NCI-H1436 (cell line): ENCODE results near the gene MAP2.

Experiments used
- DNase-seq: peaks from one replicate; lab custom pipeline; 2025; lab: John Stamatoyannopoulos, UW

MAP2 gene, protein sequence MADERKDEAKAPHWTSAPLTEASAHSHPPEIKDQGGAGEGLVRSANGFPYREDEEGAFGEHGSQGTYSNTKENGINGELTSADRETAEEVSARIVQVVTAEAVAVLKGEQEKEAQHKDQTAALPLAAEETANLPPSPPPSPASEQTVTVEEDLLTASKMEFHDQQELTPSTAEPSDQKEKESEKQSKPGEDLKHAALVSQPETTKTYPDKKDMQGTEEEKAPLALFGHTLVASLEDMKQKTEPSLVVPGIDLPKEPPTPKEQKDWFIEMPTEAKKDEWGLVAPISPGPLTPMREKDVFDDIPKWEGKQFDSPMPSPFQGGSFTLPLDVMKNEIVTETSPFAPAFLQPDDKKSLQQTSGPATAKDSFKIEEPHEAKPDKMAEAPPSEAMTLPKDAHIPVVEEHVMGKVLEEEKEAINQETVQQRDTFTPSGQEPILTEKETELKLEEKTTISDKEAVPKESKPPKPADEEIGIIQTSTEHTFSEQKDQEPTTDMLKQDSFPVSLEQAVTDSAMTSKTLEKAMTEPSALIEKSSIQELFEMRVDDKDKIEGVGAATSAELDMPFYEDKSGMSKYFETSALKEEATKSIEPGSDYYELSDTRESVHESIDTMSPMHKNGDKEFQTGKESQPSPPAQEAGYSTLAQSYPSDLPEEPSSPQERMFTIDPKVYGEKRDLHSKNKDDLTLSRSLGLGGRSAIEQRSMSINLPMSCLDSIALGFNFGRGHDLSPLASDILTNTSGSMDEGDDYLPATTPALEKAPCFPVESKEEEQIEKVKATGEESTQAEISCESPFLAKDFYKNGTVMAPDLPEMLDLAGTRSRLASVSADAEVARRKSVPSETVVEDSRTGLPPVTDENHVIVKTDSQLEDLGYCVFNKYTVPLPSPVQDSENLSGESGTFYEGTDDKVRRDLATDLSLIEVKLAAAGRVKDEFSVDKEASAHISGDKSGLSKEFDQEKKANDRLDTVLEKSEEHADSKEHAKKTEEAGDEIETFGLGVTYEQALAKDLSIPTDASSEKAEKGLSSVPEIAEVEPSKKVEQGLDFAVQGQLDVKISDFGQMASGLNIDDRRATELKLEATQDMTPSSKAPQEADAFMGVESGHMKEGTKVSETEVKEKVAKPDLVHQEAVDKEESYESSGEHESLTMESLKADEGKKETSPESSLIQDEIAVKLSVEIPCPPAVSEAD (N-terminal part only)

DNA sequence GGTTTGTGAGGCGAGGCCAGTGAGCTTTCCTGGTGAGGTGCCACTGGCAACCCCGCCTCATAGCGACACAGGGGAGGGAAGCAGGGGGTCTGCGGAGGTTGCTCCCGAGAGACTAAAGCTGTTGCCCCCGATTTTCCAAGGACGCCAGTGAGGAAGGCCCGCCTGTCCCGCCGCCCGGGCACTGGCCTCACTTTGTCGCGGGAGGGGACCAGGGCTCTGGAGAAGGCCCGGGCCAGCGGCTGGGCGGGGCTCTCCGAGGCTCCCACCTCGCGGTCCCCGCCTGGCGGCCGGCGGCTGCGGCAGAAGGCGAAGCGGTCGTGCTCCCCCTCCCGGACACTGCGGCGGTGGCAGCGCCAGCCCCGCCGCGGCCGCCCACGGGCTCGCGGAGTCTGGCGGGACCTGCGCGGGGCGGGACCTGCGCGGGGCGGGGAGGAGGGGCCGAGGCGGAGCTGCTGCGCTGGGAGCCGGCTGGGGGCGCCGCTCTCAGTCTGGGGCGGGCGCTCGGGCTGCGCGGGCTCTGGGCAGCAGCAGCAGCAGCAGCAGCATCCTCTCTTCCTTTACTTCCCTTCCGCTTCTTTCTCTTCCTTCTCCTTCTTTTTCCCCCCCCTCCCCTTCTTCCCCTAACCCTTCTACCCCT lies at the start of gene MAP2:
Gene MAP2, plus strand, starts transcription at position 486 of the 637 bp plus-strand sequence. CDS start 229,124 bp downstream, outside the sequence.
- peak; percentile 92 for DNase-seq

DNA sequence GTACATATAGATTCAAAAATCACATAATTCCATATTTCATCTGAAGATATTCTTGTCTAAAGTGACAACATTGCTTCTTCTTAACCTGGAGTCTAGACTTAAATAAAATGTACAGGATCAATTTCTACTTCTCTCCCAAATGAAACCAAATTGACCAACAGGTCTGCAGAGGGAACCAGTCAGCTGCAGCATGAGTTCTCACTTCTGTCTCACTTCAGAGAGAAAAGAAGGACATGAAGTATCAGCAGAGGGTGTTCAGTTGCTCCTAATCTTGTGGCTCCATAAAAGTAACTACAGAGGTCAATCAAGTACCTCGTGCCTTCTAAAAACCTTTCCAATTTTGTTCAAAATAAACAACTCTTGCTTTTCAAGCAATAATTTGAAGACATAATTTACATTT lies 47.2 kb upstream of the MAP2 start:
- DNase-seq: no peak

DNA sequence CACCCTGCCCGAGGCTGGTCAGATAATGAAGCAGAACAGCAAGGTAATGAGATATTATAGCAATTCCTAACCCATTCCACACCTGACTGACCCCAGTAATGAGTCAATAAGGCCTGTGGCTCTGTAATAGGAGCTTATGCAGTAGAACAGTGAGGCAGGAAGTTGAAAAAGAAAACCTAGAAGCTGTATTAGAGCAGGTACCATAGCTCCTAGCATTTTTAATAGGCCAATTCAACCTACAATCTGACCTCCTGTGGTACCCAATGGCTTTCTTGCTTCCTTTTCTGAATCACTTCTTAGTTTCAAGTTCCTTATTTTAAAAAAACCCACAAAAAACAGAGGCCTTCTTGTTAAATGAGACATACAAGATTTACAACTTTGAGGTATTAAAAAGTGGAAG lies 43.6 kb upstream of the MAP2 start:
- peak; percentile 37 for DNase-seq

DNA sequence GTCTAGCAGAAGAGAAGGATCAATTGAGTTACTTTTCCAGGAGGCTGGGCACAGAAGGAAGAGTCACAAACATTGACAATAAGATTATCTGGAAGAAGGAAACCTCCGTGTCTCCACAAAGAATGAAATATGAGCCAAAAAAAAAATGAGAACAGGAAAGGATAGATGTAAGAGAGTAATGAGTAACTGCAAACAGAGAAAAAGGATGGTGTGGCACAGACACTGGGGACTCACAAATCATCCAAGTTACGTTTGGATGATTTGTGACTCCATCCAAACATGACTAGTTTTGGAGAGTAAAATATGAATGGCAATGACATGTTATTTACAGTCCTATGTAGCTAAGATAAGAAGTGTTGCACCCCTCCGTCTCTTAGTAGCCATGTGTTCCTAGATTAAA lies 42.8 kb upstream of the MAP2 start:
- DNase-seq: no peak

DNA sequence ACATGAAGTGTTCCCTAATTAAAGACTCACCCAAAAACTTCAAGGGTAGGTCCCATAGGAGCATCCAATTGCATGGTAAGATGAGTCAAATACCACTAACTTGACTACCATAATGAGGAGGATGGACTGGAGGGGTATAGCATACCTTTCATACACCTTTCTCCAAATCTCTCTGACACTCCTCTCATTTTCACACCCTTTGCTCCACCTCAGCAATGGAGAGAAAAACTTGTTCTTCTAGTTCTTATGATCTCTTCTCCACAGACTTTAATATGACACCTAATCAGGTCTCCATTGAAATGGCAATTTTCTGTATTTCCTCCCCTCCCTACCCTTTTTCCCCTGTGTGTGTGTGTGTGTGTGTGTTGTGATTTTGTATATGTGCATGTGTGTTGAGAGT lies 41.1 kb upstream of the MAP2 start:
- no peak for DNase-seq

DNA sequence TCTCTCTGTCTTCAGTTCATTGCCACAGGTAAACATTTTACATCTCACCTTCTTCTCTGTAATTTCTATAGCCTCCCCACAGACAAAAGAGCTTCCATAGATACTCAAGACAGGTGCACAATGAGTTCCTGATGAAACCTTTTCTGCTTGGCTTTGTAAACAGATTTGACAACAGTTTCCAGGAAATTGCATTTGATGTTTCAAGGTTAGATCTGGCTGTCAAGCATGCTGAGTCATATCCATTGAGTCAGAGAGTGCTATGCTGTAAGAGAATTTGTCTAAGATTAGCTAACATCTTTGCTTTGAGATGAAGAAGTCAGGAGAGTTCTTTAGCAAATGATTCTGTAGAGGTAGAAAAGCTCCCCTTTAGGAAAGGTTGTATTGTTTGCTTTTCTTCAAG lies 40.6 kb upstream of the MAP2 start:
- peak; percentile 42 for DNase-seq

DNA sequence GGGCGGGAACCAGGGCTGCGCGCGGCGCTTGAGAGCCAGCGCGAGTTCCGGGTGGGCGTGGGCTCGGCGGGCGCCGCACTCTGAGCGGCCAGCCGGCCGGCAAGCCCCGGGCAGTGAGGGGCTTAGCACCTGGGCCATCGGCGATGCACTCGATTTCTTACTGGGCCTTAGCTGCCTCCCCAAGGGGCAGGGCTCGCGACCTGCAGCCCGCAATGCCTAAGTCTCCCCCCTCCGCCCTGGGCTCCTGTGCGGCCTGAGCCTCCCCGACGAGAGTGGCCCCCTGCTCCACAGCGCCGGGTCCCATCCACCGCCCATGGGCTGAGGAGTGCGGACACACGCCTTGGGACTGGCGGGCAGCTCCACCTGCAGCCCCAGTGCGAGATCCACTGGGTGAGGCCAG lies 36.5 kb upstream of the MAP2 start:
- no peak for DNase-seq

DNA sequence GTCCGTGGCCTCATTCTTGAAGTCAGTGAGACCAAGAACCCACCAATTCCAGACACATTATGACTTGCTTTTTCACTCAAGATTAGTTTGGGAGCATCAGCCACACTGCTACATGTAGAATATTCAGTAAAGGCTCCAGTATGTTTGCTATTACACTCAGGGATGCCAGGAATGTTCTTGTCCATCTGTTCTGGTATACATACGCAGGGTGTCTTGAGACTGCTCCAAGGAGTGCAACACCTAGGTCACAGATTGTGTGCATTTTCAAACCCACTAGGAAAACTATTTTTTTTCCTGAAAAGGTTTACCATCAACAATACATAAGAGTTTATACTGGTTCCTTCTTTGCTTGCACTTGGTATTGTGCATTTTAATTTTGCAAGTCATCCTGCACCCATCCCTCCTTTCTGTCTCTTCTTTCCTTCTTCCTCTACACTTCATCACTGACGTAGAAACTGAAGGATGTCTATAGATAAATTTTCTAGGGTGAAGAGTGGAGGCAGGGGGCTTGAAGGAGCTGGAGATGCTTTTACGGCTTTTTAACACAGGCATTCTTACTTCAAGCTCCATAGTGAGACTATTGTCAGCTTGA lies 35.3 kb upstream of the MAP2 start:
- DNase-seq: no peak

DNA sequence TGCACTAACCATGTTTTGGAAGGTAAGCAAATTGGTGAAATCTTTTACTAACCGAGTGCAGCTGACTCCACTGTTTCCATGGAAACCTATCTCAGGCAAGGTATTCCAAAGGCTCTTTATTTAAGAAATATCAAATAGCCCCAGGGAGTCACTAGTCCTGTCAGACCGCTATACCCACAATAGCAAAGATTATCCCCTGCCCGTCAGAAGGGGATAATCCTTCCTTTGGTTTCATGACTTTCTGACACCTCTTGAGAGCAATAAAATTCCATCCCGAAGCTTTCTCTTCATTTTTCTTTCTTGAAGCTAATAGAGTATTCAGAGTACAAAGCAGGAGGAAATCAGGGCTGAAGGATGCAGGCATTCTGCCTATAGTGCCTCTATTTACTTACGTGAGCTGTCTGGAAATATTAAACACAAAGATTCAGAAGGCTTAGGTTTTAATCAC lies 34.7 kb upstream of the MAP2 start:
- DNase-seq: no peak

DNA sequence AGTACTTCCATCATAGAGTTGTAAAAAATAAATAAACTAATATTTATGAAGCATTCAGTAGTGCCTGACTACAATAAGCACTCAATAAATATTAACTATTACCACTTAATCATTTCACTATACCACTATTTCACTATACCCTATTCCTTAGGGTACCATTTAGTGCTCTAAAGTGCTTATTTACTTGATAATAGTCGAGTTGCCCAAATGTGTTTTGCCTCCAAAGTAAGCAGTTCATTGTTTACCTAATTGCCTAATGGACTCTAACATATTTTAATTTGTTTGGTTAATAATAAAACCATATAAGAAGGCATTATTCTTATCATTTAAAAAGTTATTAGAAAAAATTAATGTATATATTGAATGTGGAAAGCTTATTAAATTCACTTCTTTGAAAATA lies 33.0 kb upstream of the MAP2 start:
- no peak for DNase-seq

DNA sequence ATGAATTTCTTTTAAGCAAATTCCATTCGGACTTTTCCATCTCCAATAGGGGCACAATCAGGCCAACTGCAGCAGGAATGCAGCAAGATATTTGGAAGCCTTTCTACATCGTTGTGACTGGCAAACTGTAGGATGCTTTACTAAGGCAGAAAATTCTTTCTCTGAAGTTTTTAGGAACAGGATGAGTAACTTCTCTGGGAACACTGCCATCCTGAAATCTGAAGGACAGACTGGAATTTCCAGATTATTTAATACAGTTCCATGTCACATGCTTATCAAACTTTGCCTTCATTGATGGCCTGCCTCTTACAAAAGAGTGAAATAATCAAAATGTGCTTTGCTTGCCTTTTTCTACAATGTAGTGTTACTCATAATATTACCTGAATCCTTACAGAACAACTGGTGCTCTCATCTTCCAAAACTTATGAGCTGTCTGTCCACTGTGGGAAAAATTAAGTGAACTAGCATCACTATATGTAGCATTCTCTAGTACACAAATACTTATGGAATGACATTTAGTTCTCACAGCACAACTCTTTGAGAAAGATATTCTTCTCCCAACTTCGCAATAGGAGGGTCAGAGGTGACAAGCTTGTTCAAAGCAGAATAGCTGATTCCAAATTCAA lies 32.0 kb upstream of the MAP2 start:
- no peak for DNase-seq

DNA sequence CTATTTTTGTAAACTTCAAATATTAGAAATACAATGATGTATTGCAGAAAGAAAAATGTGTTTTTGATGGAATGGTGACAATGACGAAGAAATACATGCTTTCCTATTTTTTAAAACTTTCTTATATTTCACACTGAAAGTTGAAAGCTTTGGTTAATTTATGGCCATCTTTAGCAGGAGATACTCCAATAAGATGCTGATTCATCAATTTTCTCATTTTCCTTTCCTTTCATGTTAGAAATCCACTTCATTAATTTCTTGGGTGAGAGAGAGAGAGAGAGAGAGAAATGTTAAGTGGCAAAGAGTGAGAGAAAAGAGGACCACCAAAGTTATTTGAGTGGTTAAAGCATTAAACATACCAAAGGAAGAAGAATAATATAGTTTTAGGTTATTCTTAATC lies 28.6 kb upstream of the MAP2 start:
- no peak for DNase-seq

DNA sequence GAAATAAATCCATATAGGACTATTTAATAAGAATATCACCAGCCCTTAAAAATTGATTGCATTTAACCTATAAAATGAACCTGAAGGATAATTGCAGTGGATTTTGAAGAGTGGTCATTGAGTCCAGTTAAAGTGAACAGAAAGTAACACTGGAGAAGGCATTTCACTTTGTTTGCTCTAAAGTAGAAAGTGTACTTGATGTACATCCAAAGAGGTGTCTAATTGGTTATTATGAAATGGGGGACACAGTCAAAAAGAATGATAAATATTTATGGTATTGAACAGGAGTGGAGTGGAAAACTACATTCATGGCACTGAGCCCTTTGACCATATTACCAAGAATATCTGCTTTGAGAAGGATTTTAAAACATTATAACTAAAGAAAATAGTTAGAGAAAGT lies 28.2 kb upstream of the MAP2 start:
- DNase-seq: no peak

DNA sequence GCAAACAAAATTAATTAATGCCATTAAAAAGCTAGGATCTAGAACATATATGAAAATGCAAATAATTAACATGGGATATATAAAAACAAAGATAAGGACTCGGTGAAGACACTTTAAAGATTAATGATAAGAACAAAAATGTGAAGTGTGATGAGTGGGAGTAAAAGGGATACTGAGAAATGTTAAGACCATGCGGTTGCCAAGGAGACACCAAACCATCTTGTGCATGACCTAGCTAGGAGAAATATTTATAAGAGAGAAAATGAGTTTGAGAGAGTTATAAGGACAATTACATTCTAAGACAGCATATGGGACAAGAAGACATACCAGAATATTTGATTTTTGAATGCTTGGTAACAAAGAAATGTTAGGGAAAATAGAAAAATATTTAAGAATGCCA lies 25.4 kb upstream of the MAP2 start:
- DNase-seq: no peak

DNA sequence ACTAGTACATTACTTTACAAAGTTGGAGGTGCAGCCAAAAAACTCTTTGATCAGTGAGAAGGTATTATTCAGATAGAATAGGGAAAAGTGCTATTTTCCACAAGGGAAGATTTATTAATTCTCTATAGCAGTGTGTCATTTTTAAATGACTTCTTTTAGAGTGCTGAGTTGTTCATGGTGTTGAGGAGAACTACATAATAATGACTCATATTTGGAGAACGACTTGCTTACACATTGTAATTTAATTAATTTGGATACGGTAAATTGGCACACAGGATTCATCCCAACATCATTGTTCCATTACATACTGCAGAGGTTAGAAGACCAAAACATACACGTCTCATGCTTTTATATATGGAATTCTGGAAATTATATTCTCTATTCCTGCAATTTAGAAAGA lies 22.1 kb upstream of the MAP2 start:
- DNase-seq: no peak

DNA sequence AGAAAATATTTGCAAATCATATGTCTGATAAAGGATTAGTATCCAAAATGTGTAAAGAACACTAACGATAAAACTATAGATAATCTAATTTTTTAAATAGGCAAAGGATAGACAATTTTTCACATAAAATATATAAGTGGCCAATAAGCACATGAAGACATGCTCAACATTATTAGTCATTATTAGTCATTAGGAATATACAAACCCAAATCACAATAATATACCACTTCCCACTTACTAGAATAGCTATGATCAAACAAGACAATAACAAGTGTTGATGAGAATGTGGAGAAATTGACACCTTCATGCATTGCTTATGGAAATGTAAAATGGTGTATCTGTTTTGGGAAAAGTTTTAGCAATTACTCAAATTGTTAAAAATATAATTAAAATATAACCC lies 12.6 kb upstream of the MAP2 start:
- no peak for DNase-seq

DNA sequence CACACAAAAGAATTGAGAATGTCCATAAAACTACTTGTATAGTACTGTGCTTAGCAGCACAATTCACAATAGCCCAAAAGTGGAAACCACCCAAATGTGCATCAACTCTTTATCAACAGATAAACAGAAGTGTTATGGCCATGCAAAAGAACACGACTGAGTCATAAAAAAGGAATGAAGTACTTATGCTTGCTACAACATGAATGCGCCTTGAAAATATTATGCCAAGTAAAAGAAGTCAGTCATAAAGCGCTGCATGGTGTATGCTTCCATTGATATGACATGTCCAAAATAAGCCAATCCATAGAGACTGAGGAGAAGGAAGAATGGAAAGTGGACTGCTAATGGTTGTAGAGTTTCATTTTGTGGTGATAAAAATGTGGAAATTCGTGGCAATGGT lies 12.1 kb upstream of the MAP2 start:
- no peak for DNase-seq

DNA sequence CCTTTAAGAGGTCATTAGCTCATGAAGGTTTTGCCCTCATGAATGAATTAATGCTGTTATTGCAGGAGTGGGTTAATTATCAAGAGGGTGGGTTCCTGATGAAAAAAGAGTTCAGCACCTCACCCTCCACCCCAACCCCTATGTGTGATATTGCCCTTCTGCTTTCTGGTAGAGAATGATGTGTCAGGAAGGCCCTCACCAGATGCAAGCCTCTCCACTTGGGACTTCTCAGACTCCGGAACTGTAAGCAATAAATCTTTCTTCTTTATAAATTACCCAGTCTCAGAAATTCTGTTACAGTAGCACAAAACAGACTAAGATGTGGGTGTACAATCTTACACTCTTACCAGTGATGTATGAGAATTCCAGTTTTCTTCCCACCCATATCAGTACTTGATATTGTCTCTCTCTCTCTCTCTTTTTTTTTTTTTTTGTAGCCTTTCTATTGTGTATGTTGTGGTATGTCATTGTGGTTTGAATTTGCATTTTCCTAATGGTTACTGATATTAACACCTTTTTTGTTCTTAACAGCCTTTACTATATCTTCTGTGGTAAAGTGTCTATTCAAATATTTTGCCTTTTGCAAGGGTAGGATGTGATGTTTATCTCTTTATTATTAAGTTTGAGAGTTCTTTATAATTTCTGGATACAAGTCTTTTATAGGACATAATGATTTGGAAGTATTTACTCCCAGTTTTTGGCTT lies 10.4 kb upstream of the MAP2 start:
- DNase-seq: no peak

DNA sequence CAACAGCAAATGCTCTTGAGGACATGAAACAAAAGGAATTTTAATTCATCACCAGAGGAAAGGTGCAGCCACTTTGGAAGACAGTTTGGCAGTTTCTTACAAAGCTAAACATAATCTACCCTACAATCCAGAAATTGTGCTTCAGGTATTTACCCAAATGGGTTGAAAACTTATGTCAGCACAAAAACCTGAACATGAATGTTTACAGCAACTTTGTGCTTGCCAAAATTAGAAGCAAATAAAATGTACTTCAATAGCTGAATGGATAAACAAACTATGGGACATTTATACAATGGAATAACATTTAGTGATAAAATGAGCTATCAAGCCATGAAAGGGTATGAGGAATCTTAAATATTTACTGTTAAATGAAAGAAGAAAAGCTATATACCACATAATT lies 6.9 kb upstream of the MAP2 start:
- no peak for DNase-seq

DNA sequence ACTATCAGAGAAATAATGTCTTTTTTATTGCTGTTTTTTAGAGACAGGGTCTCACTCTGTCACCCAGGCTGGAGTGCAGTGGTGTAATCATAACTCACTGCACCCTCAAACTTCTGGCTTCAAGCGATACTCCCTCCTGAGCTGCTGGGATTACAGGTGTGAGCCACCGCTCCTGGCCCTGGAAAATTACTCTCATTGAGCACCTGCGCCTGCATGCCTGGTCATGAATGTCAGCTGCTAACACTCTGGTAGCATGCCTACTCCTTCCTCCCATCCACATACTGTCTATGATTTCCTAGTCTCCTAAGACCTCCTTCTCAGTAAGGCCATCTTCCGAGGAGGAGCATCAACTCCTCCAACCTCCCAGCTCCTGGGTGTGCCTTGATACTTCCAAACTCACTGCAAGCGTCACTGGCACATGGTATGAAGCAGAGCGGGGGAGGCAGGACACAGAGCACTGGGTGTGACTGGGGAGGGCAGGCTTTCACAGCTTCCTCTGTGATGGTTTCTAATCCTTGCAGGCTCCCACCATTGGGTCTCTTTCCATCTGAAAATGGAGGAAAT lies 1.6 kb upstream of the MAP2 start:
- DNase-seq: peak; percentile 58
